ENCODE measurements around the gene RAB10.
"Not testable (repeated sequence)": the region's sequence is repeated elsewhere in the genome, so short reads cannot be mapped to it uniquely, and the experiment has no call there.

Gene RAB10

GRCh38 chr2:26058390-26058789 is 24.5 kb downstream of the RAB10 start:
- DNase-seq (ENCODE audit: low read depth) = no peak

GRCh38 chr2:26059542-26059941 is 25.7 kb downstream of the RAB10 start:
- no peak for DNase-seq (ENCODE audit: low read depth)

DNA sequence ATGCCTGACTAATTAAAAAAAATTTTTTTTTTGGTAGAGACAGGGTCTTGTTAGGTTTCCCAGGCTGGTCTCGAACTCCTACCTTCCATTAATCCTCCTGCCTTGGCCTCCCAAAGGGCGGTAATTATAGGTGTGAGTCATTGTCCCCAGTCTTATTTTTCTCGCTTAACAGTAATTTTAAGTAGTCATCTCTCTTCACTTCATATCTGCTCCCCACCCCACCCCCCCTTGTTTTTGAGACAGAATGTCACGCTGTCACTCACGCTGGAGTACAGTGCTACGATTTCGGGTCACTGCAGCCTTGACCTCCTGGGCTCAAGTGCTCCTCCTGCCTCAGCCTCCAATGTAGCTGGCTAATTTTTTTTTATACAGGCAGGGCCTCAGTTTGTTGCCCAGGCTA is 27.7 kb downstream of the RAB10 start:
- no peak for DNase-seq (ENCODE audit: low read depth)

- DNase-seq (ENCODE audit: low read depth) = no peak
Observed at GRCh38 chr2:26064846-26065245, 31.0 kb downstream of the RAB10 start.

DNA sequence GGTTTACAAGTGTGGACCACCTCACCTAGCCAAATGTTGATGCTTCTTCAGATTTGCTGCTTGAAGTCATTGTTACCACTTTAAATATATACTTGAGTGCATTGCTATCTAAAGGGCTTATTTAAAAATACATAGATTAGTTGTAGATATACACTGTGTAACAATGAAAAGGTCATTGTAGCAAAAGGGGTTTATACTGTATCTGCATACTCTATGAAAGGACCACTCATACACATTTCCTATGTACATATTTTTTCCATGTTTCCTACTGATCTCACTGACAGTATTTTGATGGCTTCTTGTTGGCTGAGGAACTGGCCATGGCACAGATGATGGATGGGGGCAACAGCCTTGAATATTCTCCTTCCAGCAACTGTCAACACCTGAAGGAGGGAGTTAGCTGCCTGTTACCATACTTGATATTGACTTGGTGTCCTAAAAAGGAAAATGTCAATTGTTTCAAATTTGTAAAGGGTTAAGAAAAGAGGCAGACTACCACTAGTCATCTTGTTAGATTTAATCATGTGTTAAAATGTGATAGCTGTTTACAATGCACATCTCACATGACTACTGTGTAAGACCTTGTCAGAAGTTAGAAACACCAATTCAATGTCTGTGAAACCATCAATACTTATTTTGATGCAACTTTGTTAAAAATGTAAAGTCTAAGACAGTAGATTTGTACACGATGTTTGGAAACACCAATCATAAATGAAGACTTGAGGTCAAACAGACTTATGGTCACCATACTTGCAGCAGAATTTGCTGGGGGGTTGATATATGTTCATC is 33.5 kb downstream of the RAB10 start:
- no peak for DNase-seq (ENCODE audit: low read depth)

DNA sequence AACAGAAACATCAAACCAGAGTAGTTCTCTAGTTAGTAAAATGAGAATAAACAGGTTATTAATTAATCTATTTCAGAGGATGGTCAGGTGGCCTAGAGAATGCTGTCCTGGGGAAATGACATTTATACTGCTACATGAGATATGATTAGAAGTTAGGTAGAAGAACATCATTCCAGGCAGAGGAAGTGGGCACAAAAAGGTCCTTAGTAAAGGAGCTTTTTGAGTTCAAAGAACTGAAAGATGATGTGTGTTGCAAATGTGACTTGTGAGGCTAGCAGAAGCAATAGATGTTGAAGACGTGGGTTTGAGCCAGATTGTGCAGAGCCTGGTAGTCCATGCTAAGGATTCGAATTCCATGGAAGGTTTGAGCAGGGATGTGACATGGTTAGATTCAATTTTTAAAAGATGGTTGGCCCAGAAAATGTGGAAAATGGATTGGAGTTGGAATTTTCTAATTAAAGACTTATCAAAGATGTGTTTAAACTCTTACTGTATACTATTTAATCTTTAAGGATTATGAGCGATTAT is 34.2 kb downstream of the RAB10 start:
- no peak for DNase-seq (ENCODE audit: low read depth)

- peak; percentile 77 for DNase-seq (ENCODE audit: low read depth)
Observed at GRCh38 chr2:26068602-26069298, 34.9 kb downstream of the RAB10 start.

GRCh38 chr2:26070730-26071129 is 36.8 kb downstream of the RAB10 start:
- no peak for DNase-seq (ENCODE audit: low read depth)

DNA sequence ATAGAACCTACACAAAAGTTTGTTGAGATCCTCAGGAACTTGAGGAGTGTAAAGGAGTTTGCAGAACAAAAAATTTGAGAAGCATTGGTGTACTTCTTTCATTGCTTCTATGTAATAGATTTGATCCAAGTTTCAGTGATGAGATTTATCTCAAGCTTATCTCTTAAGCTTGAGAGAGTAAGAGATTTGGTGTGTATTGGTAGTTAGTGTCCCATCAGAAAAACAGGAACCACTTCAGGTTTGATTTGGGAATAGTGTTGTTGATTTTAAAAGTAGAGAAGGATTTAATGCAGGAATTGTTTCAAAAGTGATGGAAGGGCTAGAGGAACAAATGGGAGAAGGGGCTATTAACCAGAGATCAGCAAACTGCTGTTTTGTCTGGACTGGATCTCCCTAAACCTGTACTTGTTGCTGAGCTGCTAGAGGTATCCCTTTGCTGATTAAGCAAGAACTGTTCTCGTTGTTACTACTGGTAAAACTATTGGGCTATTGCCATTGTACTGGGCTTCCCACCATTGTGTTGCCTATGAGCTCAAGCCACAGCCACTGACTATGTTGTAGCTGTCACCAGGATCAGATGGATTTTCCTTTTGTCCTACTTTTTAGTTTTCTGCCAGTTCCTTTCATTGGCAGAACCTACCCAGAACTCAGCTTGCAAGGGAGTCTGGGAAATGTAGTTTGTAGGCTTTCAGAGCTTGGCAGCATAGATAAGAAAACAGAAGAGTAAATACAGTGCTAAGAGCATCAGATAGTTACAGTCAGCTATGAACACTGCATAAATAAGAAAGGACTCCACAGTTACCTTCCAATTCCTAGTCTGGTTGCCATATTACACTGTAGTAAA is 39.3 kb downstream of the RAB10 start:
- DNase-seq (ENCODE audit: low read depth) = no peak

- DNase-seq (ENCODE audit: low read depth) = no peak
Observed at GRCh38 chr2:26073830-26074229, 39.9 kb downstream of the RAB10 start.

- DNase-seq (ENCODE audit: low read depth) = no peak
Observed at GRCh38 chr2:26074676-26075075, 40.8 kb downstream of the RAB10 start.

DNA sequence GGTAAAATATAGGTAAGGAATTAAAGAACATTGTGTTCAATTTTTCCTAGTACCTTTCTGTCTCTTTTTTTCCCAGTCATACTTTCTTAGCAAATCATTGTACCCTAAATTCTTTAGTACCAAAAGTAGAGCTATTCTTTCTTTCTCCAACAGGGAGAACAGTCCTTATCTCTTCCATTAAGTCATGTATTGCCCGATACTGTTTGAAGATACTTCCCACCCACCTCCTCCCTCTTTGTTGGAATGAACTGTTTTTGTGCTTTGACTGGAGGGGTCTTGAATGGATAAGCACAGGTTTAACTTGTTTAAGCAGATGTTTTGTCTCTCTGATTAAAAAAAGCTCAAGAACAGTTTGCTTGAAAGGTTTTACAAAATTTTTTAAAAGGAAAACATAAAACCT is 41.3 kb downstream of the RAB10 start:
- no peak for DNase-seq (ENCODE audit: low read depth)

DNA sequence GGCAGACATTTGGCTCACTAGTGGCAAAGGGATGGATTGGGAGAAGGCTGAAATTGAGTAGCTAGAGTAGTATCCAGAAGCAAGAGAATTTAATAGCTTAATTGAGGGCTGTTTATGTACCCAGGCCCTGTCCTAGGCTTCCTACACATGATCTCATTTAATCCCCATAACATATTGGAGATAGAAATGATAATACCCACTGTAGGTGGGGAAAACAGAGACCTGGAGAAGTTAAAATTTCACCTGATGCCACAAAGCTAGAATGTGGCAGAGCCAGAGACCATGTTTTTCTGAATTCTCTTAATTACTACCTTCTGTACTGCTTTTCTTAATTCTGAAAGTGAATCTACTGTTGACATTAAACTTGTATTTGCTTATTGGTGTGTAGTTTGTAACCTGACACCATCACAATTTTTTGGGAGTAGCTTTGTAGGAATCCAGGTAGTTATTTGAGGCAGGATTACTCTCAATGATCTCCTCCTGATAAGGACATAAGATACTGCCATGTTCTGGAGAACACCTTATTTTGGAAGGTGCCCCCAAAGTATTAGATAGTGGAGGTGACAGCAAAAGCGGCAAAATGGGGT is 42.2 kb downstream of the RAB10 start:
- DNase-seq (ENCODE audit: low read depth) = no peak

DNA sequence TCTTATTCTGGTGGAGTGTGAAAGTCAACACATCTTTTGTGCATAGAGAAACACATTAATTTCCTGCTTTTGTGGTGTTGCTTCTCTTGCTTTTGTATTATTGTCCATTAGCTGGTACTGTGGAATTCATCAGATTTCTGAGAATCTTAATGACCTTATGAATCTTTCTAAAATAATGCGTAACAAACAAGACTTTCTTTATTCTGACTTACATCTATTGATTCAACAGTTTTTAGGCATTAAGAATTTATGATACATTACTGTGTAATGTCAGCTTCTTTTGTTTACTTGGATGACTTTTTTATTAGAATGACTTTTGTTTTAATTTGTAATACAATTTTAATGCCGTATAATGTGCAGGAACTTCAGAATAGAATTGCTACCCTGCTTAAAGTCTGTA is 43.4 kb downstream of the RAB10 start:
- DNase-seq (ENCODE audit: low read depth) = no peak

- DNase-seq (ENCODE audit: low read depth) = no peak
Observed at GRCh38 chr2:26078939-26079338, 45.1 kb downstream of the RAB10 start.

GRCh38 chr2:26080356-26080755 is 46.5 kb downstream of the RAB10 start:
- DNase-seq (ENCODE audit: low read depth) = no peak

- not testable (repeated sequence) for DNase-seq (ENCODE audit: low read depth)
Observed at GRCh38 chr2:26080925-26081324, 47.0 kb downstream of the RAB10 start.

GRCh38 chr2:26081556-26081955 is 47.7 kb downstream of the RAB10 start:
- no peak for DNase-seq (ENCODE audit: low read depth)

- peak; percentile 26 for DNase-seq (ENCODE audit: low read depth)
Observed at GRCh38 chr2:26086155-26086637, 52.3 kb downstream of the RAB10 start.

GRCh38 chr2:26086779-26087178 is 52.9 kb downstream of the RAB10 start:
- DNase-seq (ENCODE audit: low read depth) = no peak

DNA sequence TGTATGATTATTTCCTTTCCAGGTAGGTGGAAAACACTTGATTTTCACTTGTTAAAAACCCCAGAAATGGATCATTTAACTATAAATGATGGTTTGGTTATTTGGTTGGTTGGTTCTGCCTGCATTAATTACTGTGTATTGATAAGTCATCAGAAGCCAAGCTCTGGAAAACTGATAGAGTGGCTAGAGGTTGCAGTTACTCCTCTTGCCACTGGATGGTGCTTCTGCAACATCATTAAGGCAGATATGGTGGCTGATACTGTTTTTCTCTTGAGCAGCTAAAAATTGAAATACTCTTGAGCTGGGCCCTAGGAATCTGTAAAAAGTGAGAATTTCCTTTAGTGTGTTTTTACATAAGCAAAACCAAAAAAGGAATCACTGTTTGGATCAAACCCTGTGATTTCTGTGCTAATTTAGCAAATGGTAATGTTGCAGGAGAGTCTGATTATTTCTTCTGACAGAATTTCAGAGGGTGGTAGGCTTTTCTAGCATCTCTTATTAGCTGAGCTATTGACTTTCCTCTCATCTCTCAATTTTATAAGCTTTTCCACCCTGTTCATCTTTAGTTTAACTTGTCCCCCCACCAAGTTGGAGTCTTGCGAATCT is 54.3 kb downstream of the RAB10 start:
- DNase-seq (ENCODE audit: low read depth) = peak; percentile 12
